Type B pancreatic cell (in vitro differentiated cells): ENCODE results near the gene CMAS. TPM values are rescaled to one million over a fixed set of nuclear protein-coding genes. Genes with fewer than 3 reads are reported as not detected.
A peak's percentile ranks its signal among the peaks of the same experiment; 100 is the strongest.
"Not testable (repeated sequence)": the region's sequence is repeated elsewhere in the genome, so short reads cannot be mapped to it uniquely, and the experiment has no call there.

Experiments
- DNase-seq: peaks from one replicate; pipeline ENCODE4 v3.0.0; 2021; ENCODE audit warnings: mixed read lengths; ENCODE audit not compliant: unreplicated experiment; ENCODE audit errors: extremely low spot score
- H3K27ac Mint-ChIP-seq: 2 replicates; pipeline ENCODE4 v1.8.0; 2021; ENCODE audit warnings: mild to moderate bottlenecking, mixed read lengths
- H3K27me3 Mint-ChIP-seq: 2 replicates; pipeline ENCODE4 v1.8.0; 2021; ENCODE audit warnings: mixed read lengths
- H3K36me3 Mint-ChIP-seq: 2 replicates; pipeline ENCODE4 v1.8.0; 2021; ENCODE audit warnings: mixed read lengths
- H3K4me1 Mint-ChIP-seq: one replicate; pipeline ENCODE4 v1.8.0; 2021; ENCODE audit warnings: mixed read lengths; ENCODE audit not compliant: unreplicated experiment
- H3K4me3 Mint-ChIP-seq: 2 replicates; pipeline ENCODE4 v1.8.0; 2021; ENCODE audit warnings: mild to moderate bottlenecking, mixed read lengths
- H3K9me3 Mint-ChIP-seq: 2 replicates; pipeline ENCODE4 v1.8.0; 2021; ENCODE audit warnings: mixed read lengths
- long read RNA-seq: library from polyadenylated mRNA; unstranded; transcript quantifications from one replicate; pipeline ENCODE4 v2.0.0, GENCODE V29; 2020
- total RNA-seq: library from RNA; stranded (reverse); gene quantifications from 2 replicates; pipeline ENCODE4 v1.2.1, GENCODE V29; 2021; ENCODE audit warnings: low replicate concordance
- TF ChIP-seq, protein P1 (sequence below): fragments of 200-600 bp; sonication (generic); conservative IDR thresholded peaks from 2 replicates; pipeline ENCODE4 v1.5.0; 2021; ENCODE audit warnings: antibody characterized with exemption, mild to moderate bottlenecking

The CMAS gene
- 33.3 and 85.5 TPM in 2 replicates for total RNA-seq
- long read RNA-seq, transcript CMAS-201 (8 exons, 1,787 nt) = major isoform, 230 of 256 reads
- long read RNA-seq, partial matches to known transcripts = 13 of 256 reads
- long read RNA-seq, other reads (novel, unspliced or antisense) = 10 of 256 reads

DNA sequence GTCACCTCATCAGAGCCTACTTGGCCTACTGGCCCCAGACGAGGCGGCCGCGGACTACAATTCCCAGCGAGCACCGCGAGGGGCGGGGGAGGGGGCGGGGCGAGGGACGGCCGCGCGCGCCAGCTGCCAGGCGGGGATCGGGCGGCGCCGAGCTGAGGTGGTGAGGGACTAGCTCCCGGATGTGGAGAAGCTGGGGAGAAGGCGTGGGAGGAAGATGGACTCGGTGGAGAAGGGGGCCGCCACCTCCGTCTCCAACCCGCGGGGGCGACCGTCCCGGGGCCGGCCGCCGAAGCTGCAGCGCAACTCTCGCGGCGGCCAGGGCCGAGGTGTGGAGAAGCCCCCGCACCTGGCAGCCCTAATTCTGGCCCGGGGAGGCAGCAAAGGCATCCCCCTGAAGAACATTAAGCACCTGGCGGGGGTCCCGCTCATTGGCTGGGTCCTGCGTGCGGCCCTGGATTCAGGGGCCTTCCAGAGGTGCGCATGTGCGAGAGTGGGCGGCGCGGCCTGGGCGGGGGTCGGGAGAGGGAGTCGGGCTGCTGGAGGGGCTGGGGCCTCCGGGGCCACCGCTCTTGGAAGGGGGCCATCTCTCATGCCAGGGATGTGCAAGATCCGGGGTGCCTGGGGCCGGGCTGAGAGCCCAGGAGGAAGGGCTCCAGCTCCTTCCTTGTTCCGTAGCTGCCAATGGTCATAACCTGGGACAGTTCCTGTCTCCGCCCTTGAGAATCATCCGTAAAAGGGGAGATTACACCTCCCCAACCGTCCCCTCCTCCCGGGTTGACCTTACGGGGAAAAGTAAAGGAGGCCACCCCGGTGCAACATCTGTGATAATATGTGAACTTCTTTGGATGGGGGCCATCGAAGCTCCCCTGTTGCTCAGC is at the start of gene CMAS:
CMAS (plus strand) TSS at position 129 of the 878 bp plus-strand sequence; CDS start at position 215, 86 bp downstream.
- peak; percentile 83 for DNase-seq
- Mint-ChIP-seq H3K4me3 (peak within 1 kb of the TSS; percentile 96), H3K9me3 (no peaks in the 10 kb centered on the region), H3K36me3 (peaks cover 17% of the 10 kb centered on the region), H3K27ac (peak within 1 kb of the TSS; percentile 91), H3K4me1 (no peaks in the 10 kb centered on the region), H3K27me3 (no peaks in the 10 kb centered on the region)
- TF ChIP-seq, protein P1, sequence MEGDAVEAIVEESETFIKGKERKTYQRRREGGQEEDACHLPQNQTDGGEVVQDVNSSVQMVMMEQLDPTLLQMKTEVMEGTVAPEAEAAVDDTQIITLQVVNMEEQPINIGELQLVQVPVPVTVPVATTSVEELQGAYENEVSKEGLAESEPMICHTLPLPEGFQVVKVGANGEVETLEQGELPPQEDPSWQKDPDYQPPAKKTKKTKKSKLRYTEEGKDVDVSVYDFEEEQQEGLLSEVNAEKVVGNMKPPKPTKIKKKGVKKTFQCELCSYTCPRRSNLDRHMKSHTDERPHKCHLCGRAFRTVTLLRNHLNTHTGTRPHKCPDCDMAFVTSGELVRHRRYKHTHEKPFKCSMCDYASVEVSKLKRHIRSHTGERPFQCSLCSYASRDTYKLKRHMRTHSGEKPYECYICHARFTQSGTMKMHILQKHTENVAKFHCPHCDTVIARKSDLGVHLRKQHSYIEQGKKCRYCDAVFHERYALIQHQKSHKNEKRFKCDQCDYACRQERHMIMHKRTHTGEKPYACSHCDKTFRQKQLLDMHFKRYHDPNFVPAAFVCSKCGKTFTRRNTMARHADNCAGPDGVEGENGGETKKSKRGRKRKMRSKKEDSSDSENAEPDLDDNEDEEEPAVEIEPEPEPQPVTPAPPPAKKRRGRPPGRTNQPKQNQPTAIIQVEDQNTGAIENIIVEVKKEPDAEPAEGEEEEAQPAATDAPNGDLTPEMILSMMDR = no peak

DNA sequence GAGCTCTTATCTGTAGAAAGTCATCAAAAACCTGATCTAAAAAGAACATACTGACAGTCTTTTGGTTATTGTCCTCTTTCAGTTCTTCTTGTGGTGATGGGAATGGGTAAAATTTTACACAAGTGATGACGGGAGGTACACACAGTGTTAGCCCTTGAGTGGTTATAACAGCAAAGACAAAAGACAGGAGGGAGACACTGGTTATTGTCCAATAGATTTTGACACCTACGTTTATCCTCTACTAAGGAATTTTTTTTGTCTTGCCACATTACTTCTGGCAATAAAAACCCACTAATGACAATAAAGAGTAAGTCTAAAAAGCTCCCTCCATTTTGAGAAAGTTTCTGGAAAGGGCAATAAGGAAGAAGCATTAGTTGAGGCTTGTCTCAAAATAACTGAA is 47.7 kb upstream of the CMAS start:
- DNase-seq = no peak
- H3K4me3 Mint-ChIP-seq = no peak overlapping the region
- no peaks in the 10 kb centered on the region for H3K36me3 Mint-ChIP-seq
- H3K27ac Mint-ChIP-seq = no peak overlapping the region
- H3K9me3 Mint-ChIP-seq = no peaks in the 10 kb centered on the region
- H3K27me3 Mint-ChIP-seq = peaks cover 26% of the 10 kb centered on the region
- TF ChIP-seq, protein P1 = no peak
- H3K4me1 Mint-ChIP-seq = no peaks in the 10 kb centered on the region

DNA sequence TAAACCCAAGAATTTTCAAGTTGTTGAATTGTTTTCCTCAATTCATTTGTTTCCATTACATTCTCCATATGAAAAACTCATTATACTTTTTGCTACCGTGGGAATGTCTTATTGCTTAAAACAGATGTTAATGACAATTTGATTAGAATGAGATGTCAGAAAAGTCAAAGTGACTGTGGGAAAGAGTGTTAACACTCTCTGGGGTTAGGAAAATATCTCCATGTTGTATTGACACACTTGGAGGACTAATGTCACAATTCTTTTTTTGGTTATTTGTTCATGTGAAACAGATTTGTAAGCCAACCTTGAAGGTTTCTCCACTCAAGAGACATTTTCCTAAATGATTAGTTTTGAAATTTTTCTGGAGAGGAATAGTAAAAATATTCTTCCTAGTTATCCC is 47.2 kb upstream of the CMAS start:
- Mint-ChIP-seq H3K9me3 (no peaks in the 10 kb centered on the region), H3K36me3 (no peaks in the 10 kb centered on the region), H3K27ac (no peak overlapping the region), H3K4me3 (no peak overlapping the region), H3K4me1 (no peaks in the 10 kb centered on the region), H3K27me3 (peaks cover 26% of the 10 kb centered on the region)
- no peak for DNase-seq
- TF ChIP-seq, protein P1 = no peak

DNA sequence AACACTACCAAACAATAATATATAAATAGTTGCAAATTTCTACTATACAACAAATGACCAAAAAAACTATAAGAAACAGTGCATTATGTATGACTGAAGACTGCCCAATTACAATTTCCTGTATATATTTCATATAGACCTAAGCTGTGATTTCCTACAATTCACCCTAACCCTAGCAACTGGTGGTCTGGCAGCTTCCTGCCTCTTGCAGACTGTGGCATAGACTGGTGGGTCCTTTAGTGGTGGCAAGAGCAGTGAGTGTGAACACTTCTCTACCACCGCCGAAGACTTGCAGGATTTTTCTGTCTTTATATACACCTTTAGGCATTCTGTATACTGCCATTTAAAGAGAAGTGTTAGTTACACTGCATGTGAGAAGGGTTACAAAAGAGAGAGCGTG is 43.6 kb upstream of the CMAS start:
- Mint-ChIP-seq H3K27me3 (peaks cover 6% of the 10 kb centered on the region), H3K9me3 (no peaks in the 10 kb centered on the region), H3K4me3 (no peak overlapping the region), H3K27ac (no peak overlapping the region), H3K36me3 (peaks cover 2% of the 10 kb centered on the region), H3K4me1 (no peaks in the 10 kb centered on the region)
- no peak for DNase-seq
- TF ChIP-seq, protein P1 = no peak

DNA sequence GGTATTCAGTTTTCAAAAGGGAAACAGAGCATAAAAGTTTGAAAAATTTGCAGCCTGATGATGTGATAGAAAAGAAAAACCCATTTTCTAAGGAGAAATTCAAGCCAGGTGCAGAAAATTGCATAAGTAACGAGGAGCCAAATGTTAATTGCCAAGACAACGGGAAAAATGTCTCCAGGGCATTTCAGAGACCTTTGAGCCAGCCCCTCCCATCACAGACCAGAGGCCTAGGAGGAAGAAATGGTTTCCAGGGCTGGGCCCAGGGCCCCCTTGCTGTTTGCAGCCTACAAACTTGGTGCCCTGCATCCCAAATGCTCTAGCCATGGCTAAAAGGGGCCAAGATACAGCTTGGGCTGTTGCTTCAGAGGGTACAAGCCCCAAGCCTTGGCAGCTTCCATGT is 38.2 kb upstream of the CMAS start:
- not testable (repeated sequence) for H3K4me3 Mint-ChIP-seq, H3K9me3 Mint-ChIP-seq, H3K4me1 Mint-ChIP-seq, H3K27me3 Mint-ChIP-seq, H3K36me3 Mint-ChIP-seq, DNase-seq, H3K27ac Mint-ChIP-seq

DNA sequence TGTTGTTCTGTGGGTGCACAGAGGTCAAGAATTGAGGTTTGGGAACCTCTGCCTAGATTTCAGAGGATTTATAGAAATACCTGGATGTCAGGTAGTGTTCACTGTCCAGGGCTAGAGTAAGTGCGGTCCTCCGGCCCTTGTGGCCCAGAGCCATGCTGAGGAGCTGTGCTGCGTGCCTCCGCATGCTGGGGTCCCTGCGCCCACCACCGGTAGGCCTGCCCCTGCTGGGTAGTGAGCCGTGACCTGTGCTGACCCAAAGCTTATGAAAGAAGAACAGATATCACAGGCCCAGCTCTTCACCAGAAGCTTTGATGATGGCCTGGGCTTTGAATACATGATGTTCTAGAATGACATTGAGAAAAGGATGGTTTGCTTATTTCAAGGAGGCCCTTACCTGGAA is 37.8 kb upstream of the CMAS start:
- H3K4me1 Mint-ChIP-seq = no peaks in the 10 kb centered on the region
- peaks cover 3% of the 10 kb centered on the region for H3K27me3 Mint-ChIP-seq
- DNase-seq = no peak
- peaks cover 4% of the 10 kb centered on the region for H3K36me3 Mint-ChIP-seq
- no peak overlapping the region for H3K4me3 Mint-ChIP-seq
- peaks cover 3% of the 10 kb centered on the region for H3K9me3 Mint-ChIP-seq
- H3K27ac Mint-ChIP-seq = no peak overlapping the region
- TF ChIP-seq, protein P1 = no peak
